Uterus (tissue), 2 donors: ENCODE measurements around the gene PRKACA.

Experiments
- CTCF ChIP-seq, 4 experiments: fragments of 200-600 bp in 2 of 4; fragments of 450-650 bp in 2 of 4; sonication (generic) in 2 of 4; IDR thresholded peaks; one replicate each; pipeline ENCODE4 v1.5.1; 2016 to 2019; ENCODE audit warnings: antibody characterized with exemption in 4 of 4, mild to moderate bottlenecking in 2 of 4, moderate library complexity in 1 of 4
- POLR2A ChIP-seq, 2 donors: fragments of 450-650 bp; IDR thresholded peaks; one replicate each; pipeline ENCODE4 v1.6.1; 2016; ENCODE audit warnings: antibody characterized with exemption in 2 of 2, mild to moderate bottlenecking in 1 of 2, moderate library complexity in 1 of 2

- no peak for TF ChIP-seq CTCF (IDR thresholded peaks at IDR 0.05)
- no peak for TF ChIP-seq POLR2A (IDR thresholded peaks at IDR 0.05)
Observed at GRCh38 chr19:14090509-14091080, 27.0 kb downstream of the PRKACA start, which contains the start of gene SAMD1.
